ENCODE data around the gene GSTM2.

GSTM2 gene

DNA sequence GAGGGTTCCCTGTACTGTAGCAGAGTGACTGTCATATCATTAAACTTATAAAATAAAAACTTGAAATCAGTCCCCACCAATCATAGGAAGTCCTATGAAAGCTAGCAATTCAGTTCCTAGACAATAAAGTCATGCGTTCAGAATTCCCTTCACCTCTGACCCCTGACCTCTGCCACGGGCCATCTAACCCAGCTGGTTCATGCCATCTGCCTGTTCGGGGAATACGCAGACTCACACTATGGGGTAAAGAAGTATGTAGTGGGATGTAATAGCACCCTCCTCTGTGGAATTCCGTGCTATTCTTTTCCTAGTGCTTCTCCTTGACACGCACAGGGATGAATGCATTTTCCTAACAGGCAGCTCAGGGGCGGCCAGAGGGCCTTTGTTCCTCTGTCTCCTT lies 9.9 kb upstream of the GSTM2 start:
- H3K23ac ChIP-seq (ENCODE audit: low read depth, low read length, poor library complexity): no peak overlapping the region
- H3K79me1 ChIP-seq (ENCODE audit: low read depth, low read length): no peaks in the 10 kb centered on the region
- no peak overlapping the region for H2BK12ac ChIP-seq (ENCODE audit: low read length)
- H2BK15ac ChIP-seq (ENCODE audit: low read length): no peak overlapping the region
- no peak overlapping the region for H3K4ac ChIP-seq (ENCODE audit: low read length)
- H3K4me1 ChIP-seq (ENCODE audit: control insufficient read depth in 2 of 2, insufficient read depth in 1 of 2, low read depth in 1 of 2, low read length in 2 of 2): peaks cover 3 to 9% of the 10 kb centered on the region in 2 donors
- no peak overlapping the region for H2AFZ ChIP-seq (ENCODE audit: low read length)
- no peak overlapping the region for H2BK120ac ChIP-seq (ENCODE audit: low read depth, low read length)
- no peak overlapping the region for H4K8ac ChIP-seq (ENCODE audit: low read depth, low read length)
- H3K9ac ChIP-seq (ENCODE audit: low read depth, low read length, poor library complexity): no peak overlapping the region
- WGBS, 2 donors (ENCODE audit: extremely low coverage in 2 of 2, insufficient read length in 2 of 2, insufficient replicate concordance in 1 of 2): no CpG with 5 or more reads among the region's 7 CpGs
- H2AK5ac ChIP-seq (ENCODE audit: low read depth, low read length): no peak overlapping the region
- peaks cover 0 to 14% of the 10 kb centered on the region in 2 donors for H3K36me3 ChIP-seq (replicated peaks in 1 of 2; ENCODE audit: control insufficient read depth in 2 of 2, insufficient read depth in 2 of 2, low read length in 2 of 2)
- H3K4me3 ChIP-seq (ENCODE audit: low read length in 2 of 2): no peak overlapping the region
- no peak overlapping the region for H3K14ac ChIP-seq (ENCODE audit: low read length)
- no peak overlapping the region for H3K4me2 ChIP-seq (ENCODE audit: insufficient read depth, low read length, poor library complexity, severe bottlenecking)
- H2BK5ac ChIP-seq (ENCODE audit: low read length): no peak overlapping the region
- H3K18ac ChIP-seq (ENCODE audit: low read length): no peak overlapping the region
- H3K27me3 ChIP-seq (ENCODE audit: control insufficient read depth in 3 of 3, insufficient read depth in 3 of 3, low read depth in 1 of 3, low read length in 3 of 3): peaks cover 0 to 11% (median 0%) of the 10 kb centered on the region in 3 experiments
- H3K9me3 ChIP-seq (replicated peaks in 1 of 2; ENCODE audit: control insufficient read depth in 2 of 2, insufficient read depth in 1 of 2, low read depth in 1 of 2, low read length in 2 of 2): no peaks in the 10 kb centered on the region
- H3K27ac ChIP-seq (replicated peaks; ENCODE audit: low read length): no peak overlapping the region
- no peak overlapping the region for H4K91ac ChIP-seq (ENCODE audit: low read depth, low read length, poor library complexity)
- no peak for DNase-seq (ENCODE audit: low spot score)

GRCh38 chr1:109658533-109659042 lies 9.3 kb upstream of the GSTM2 start:
- no peaks in the 10 kb centered on the region for H3K9me3 ChIP-seq (replicated peaks in 1 of 2; ENCODE audit: control insufficient read depth in 2 of 2, insufficient read depth in 1 of 2, low read depth in 1 of 2, low read length in 2 of 2)
- peaks cover 3 to 9% of the 10 kb centered on the region in 2 donors for H3K4me1 ChIP-seq (ENCODE audit: control insufficient read depth in 2 of 2, insufficient read depth in 1 of 2, low read depth in 1 of 2, low read length in 2 of 2)
- no peak overlapping the region for H3K4ac ChIP-seq (ENCODE audit: low read length)
- no peak for DNase-seq (ENCODE audit: low spot score)
- H2BK15ac ChIP-seq (ENCODE audit: low read length): no peak overlapping the region
- H2AK5ac ChIP-seq (ENCODE audit: low read depth, low read length): no peak overlapping the region
- no peak overlapping the region for H3K14ac ChIP-seq (ENCODE audit: low read length)
- peak overlapping the region; percentile 12 for H3K9ac ChIP-seq (ENCODE audit: low read depth, low read length, poor library complexity)
- H3K36me3 ChIP-seq (replicated peaks in 1 of 2; ENCODE audit: control insufficient read depth in 2 of 2, insufficient read depth in 2 of 2, low read length in 2 of 2): peaks cover 0 to 14% of the 10 kb centered on the region in 2 donors
- WGBS, 2 donors (ENCODE audit: extremely low coverage in 2 of 2, insufficient read length in 2 of 2, insufficient replicate concordance in 1 of 2): no CpG with 5 or more reads among the region's 3 CpGs
- no peak overlapping the region for H3K4me2 ChIP-seq (ENCODE audit: insufficient read depth, low read length, poor library complexity, severe bottlenecking)
- no peak overlapping the region for H2AFZ ChIP-seq (ENCODE audit: low read length)
- H3K79me1 ChIP-seq (ENCODE audit: low read depth, low read length): no peaks in the 10 kb centered on the region
- no peak overlapping the region for H2BK12ac ChIP-seq (ENCODE audit: low read length)
- H3K27me3 ChIP-seq (ENCODE audit: control insufficient read depth in 3 of 3, insufficient read depth in 3 of 3, low read depth in 1 of 3, low read length in 3 of 3): peaks cover 0 to 9% (median 0%) of the 10 kb centered on the region in 3 experiments
- no peak overlapping the region for H4K91ac ChIP-seq (ENCODE audit: low read depth, low read length, poor library complexity)
- H4K8ac ChIP-seq (ENCODE audit: low read depth, low read length): no peak overlapping the region
- H3K18ac ChIP-seq (ENCODE audit: low read length): no peak overlapping the region
- H3K4me3 ChIP-seq (ENCODE audit: low read length in 2 of 2): no peak overlapping the region
- H2BK5ac ChIP-seq (ENCODE audit: low read length): no peak overlapping the region
- H3K27ac ChIP-seq (replicated peaks; ENCODE audit: low read length): no peak overlapping the region
- H2BK120ac ChIP-seq (ENCODE audit: low read depth, low read length): no peak overlapping the region
- peak overlapping the region; percentile 68 for H3K23ac ChIP-seq (ENCODE audit: low read depth, low read length, poor library complexity)

- no CpG with 5 or more reads among the region's 2 CpGs for whole genome bisulfite sequencing, 2 donors (ENCODE audit: extremely low coverage in 2 of 2, insufficient read length in 2 of 2, insufficient replicate concordance in 1 of 2)
- no peak overlapping the region for H3K4me3 ChIP-seq (ENCODE audit: low read length in 2 of 2)
- H3K4me2 ChIP-seq (ENCODE audit: insufficient read depth, low read length, poor library complexity, severe bottlenecking): no peak overlapping the region
- no peak overlapping the region for H2BK120ac ChIP-seq (ENCODE audit: low read depth, low read length)
- no peak overlapping the region for H3K14ac ChIP-seq (ENCODE audit: low read length)
- H2BK12ac ChIP-seq (ENCODE audit: low read length): no peak overlapping the region
- no peak overlapping the region for H4K91ac ChIP-seq (ENCODE audit: low read depth, low read length, poor library complexity)
- peaks cover 3 to 9% of the 10 kb centered on the region in 2 donors for H3K4me1 ChIP-seq (ENCODE audit: control insufficient read depth in 2 of 2, insufficient read depth in 1 of 2, low read depth in 1 of 2, low read length in 2 of 2)
- peaks cover 0 to 14% of the 10 kb centered on the region in 2 donors for H3K36me3 ChIP-seq (replicated peaks in 1 of 2; ENCODE audit: control insufficient read depth in 2 of 2, insufficient read depth in 2 of 2, low read length in 2 of 2)
- H2AFZ ChIP-seq (ENCODE audit: low read length): no peak overlapping the region
- no peak overlapping the region for H3K27ac ChIP-seq (replicated peaks; ENCODE audit: low read length)
- H3K9ac ChIP-seq (ENCODE audit: low read depth, low read length, poor library complexity): no peak overlapping the region
- no peaks in the 10 kb centered on the region for H3K79me1 ChIP-seq (ENCODE audit: low read depth, low read length)
- no peak for DNase-seq (ENCODE audit: low spot score)
- no peak overlapping the region for H2BK5ac ChIP-seq (ENCODE audit: low read length)
- no peak overlapping the region for H3K4ac ChIP-seq (ENCODE audit: low read length)
- H4K8ac ChIP-seq (ENCODE audit: low read depth, low read length): no peak overlapping the region
- H3K9me3 ChIP-seq (replicated peaks in 1 of 2; ENCODE audit: control insufficient read depth in 2 of 2, insufficient read depth in 1 of 2, low read depth in 1 of 2, low read length in 2 of 2): no peaks in the 10 kb centered on the region
- H3K18ac ChIP-seq (ENCODE audit: low read length): no peak overlapping the region
- H3K27me3 ChIP-seq (ENCODE audit: control insufficient read depth in 3 of 3, insufficient read depth in 3 of 3, low read depth in 1 of 3, low read length in 3 of 3): peaks cover 0 to 9% (median 0%) of the 10 kb centered on the region in 3 experiments
- no peak overlapping the region for H2BK15ac ChIP-seq (ENCODE audit: low read length)
- H3K23ac ChIP-seq (ENCODE audit: low read depth, low read length, poor library complexity): no peak overlapping the region
- H2AK5ac ChIP-seq (ENCODE audit: low read depth, low read length): no peak overlapping the region
These were observed 8.7 kb upstream of the GSTM2 start for GRCh38 chr1:109659145-109659544.

DNA sequence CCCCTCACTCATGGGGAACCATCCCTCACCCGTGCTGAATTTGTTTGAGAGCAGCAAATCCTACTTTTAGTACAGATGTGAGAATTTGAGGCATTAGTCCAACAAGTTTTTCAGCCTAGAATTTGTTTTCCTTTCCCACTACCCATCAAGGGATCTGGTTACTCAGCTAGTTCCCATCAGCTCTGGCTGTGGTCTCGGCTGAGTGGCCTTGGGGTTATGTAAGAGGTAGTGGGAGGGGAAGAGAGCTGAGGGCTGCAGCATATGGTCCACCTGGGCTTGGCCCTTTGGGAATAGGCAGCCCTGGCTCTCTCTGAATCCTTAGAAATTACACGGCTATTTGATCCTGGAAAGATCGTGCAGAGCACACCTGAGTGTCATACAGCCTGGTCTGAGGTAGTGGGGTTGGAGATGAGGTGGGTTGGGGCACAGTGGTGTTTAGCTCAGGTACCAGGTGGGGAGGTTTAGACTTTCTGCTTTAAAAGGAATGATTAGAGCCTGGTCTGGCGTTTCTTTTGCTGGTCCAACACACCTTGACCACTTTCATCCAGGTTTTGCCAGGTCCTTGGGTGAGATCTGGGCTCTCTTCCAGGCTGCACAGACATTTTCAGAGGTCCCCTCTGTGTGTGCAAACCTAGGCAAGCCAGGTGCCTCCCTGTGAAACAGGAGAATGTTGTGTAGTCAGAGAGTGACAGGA lies 7.7 kb upstream of the GSTM2 start:
- Histone ChIP-seq H3K14ac (ENCODE audit: low read length) (no peak overlapping the region), H3K27ac (replicated peaks; ENCODE audit: low read length) (no peak overlapping the region), H2BK120ac (ENCODE audit: low read depth, low read length) (no peak overlapping the region), H3K4me2 (ENCODE audit: insufficient read depth, low read length, poor library complexity, severe bottlenecking) (no peak overlapping the region), H3K18ac (ENCODE audit: low read length) (no peak overlapping the region), H3K4ac (ENCODE audit: low read length) (no peak overlapping the region), H4K91ac (ENCODE audit: low read depth, low read length, poor library complexity) (no peak overlapping the region), H3K9ac (ENCODE audit: low read depth, low read length, poor library complexity) (no peak overlapping the region), H4K8ac (ENCODE audit: low read depth, low read length) (no peak overlapping the region), H2AFZ (ENCODE audit: low read length) (no peak overlapping the region), H3K79me1 (ENCODE audit: low read depth, low read length) (no peaks in the 10 kb centered on the region), H2BK12ac (ENCODE audit: low read length) (no peak overlapping the region), H2AK5ac (ENCODE audit: low read depth, low read length) (no peak overlapping the region), H3K23ac (ENCODE audit: low read depth, low read length, poor library complexity) (no peak overlapping the region), H3K4me1 (ENCODE audit: control insufficient read depth in 2 of 2, insufficient read depth in 1 of 2, low read depth in 1 of 2, low read length in 2 of 2) (peaks cover 3 to 9% of the 10 kb centered on the region in 2 donors), H3K9me3 (replicated peaks in 1 of 2; ENCODE audit: control insufficient read depth in 2 of 2, insufficient read depth in 1 of 2, low read depth in 1 of 2, low read length in 2 of 2) (no peaks in the 10 kb centered on the region), H3K4me3 (ENCODE audit: low read length in 2 of 2) (no peak overlapping the region), H3K36me3 (replicated peaks in 1 of 2; ENCODE audit: control insufficient read depth in 2 of 2, insufficient read depth in 2 of 2, low read length in 2 of 2) (peaks cover 0 to 14% of the 10 kb centered on the region in 2 donors), H3K27me3 (ENCODE audit: control insufficient read depth in 3 of 3, insufficient read depth in 3 of 3, low read depth in 1 of 3, low read length in 3 of 3) (peaks cover 0 to 1% (median 0%) of the 10 kb centered on the region in 3 experiments), H2BK15ac (ENCODE audit: low read length) (no peak overlapping the region), H2BK5ac (ENCODE audit: low read length) (no peak overlapping the region)
- no CpG with 5 or more reads among the region's 5 CpGs for WGBS, 2 donors (ENCODE audit: extremely low coverage in 2 of 2, insufficient read length in 2 of 2, insufficient replicate concordance in 1 of 2)
- no peak for DNase-seq (ENCODE audit: low spot score)
